Kidney glomerular epithelial cell (primary cell): ENCODE data around the gene PTPRN2.
"Not testable (repeated sequence)": the region's sequence is repeated elsewhere in the genome, so short reads cannot be mapped to it uniquely, and the experiment has no call there.

ENCODE experiments used
- DNase-seq: peaks from one replicate; lab custom pipeline; 2025; lab: John Stamatoyannopoulos, UW

Gene PTPRN2

DNA sequence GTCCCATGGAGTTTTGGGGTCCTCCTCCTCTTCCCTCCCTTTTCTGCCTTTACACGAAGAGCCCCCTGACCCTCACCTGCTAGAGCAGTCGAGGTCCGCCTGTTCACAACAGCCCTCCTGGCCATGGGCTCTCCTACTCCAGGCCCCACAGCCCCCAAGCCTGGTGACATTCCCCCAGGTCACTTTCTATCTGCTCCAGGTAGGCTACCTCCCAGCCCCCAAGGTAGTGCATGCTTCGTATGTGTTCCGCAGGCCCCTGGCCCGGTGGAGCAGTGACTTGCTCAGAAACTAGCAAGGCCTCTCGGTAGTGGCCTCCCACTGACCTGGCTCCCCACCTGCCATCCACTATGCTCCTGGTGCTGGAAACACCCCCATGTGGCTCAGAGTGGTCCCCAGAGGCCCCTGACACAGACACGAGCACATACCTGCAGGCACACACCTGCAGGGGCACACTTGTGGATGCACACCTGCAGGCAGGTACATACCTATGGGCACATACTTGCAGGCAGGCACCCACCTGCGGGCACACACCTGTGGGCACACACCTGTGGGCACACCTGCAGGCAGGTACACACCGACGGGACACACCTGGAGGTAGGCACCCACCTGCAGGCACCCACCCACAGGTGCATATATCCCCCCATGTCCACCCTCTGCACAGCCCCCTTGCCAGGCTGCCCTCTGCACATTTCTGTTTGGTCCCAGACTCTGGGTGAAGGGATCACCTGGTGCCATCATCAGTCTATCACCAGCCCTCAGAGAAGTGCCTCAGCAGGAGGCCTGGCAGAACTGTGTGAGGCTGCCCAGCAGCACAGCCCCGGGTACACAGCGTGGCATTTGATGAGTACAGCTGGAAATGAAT is 322.5 kb downstream of the PTPRN2 start:
- DNase-seq = no peak

- no peak for DNase-seq
Measured at GRCh38 chr7:158263964-158264748, 323.5 kb downstream of the PTPRN2 start.

GRCh38 chr7:158263110-158263963 is 324.3 kb downstream of the PTPRN2 start:
- no peak for DNase-seq

- DNase-seq = no peak
Measured at GRCh38 chr7:158262284-158263109, 325.1 kb downstream of the PTPRN2 start.

DNA sequence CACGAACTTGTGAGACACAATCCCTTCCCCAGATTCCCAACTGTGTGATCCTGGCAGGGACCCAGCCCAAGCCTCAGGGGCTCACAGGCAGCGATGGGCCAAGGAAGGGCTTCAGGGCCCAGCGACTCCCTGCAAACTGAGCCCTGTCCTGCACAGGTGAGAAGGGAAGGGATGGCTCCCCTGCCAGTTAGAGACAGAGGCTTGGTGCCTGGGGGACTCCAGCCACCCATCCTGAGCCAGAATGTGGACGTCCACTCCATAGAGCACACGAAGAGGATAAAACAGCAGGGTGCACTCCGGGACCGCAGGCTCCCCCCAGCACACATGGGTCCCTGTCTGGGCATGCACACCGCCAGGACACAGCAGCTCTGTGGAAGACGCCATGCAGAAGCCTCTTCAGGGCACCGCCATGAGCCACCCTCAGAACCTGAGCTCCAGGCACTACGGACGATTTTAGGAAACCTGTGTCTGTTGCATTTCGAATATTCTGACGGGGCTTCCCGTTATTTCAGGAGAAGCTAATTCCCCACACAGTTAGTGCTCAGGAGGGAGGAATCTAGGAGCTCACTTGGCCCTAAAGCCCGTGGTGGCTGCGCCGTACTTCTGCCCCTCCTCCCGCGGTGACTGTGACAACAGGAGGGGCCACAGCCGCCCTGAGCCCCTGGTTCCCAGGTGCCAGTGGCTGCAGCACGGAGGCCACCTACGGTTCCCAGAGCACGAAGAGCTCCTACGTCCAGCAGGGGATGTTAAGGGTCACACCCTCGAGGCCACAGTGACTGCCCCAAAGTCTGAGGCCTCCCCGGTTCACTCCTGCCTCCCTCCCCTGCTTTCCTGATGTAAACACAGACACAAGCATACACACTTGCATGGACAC is 326.0 kb downstream of the PTPRN2 start:
- no peak for DNase-seq

GRCh38 chr7:158260567-158261361 is 326.9 kb downstream of the PTPRN2 start:
- DNase-seq = no peak

GRCh38 chr7:158259671-158260418 is 327.8 kb downstream of the PTPRN2 start:
- DNase-seq = no peak

GRCh38 chr7:158259141-158259540 is 328.5 kb downstream of the PTPRN2 start:
- DNase-seq = no peak

GRCh38 chr7:158258411-158259130 is 329.1 kb downstream of the PTPRN2 start:
- DNase-seq = no peak

DNA sequence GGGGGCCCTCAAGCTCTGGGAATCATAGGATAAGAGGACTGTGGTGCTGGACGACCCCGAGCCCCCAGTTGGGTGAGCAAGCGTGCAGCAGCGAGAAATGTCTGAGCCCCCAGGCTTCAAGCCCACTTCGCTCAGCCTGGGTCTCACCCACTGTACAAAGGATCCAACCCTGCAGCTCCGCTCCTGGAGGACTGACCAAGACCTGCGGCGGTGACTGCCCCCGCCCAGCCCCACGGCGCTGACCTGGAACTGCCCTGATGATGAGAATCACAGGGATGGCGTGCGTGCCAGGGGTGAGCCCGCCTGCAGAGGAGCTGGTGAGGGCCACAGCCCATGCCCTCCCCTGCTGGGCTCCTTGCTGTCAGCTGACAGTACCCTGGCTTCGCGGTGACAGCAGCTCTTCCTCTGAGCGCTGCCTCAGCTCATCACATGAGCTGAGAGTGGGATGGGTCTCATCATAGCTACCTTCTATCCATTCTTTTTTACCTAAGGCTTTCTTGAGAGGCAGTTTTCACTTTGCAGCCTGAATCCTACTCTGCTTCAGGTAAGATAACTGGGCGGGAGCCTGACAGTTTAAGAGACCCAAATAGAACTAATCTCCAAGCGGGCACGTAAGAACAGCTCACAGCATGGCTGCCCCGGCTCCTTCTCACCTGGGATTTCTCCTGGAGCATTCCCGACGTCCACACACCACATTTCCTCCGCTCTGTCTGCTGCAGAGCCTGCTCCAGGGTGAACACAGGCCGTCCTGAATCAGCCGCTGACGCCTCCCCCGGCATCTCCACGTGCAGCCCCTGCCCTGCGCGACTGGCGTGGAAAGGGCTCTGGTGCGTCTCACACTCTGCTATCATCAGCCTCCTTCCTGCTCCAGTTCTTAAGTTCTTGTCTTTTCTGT is 329.9 kb downstream of the PTPRN2 start:
- DNase-seq = no peak

GRCh38 chr7:158257001-158257400 is 330.6 kb downstream of the PTPRN2 start:
- DNase-seq = no peak

- DNase-seq = no peak
Measured at GRCh38 chr7:158256091-158256816, 331.4 kb downstream of the PTPRN2 start.

- no peak for DNase-seq
Measured at GRCh38 chr7:158255558-158255957, 332.1 kb downstream of the PTPRN2 start.

GRCh38 chr7:158255156-158255555 is 332.5 kb downstream of the PTPRN2 start:
- DNase-seq = no peak

- not testable (repeated sequence) for DNase-seq
Measured at GRCh38 chr7:158253670-158254045, 334.0 kb downstream of the PTPRN2 start.
